SJSA1 (cell line): Measurements from ENCODE around the gene CCDC3. TPM values are rescaled to one million over a fixed set of nuclear protein-coding genes. Genes with fewer than 3 reads are reported as not detected.

ENCODE experiments used
- DNase-seq, 2 experiments: peaks; one replicate each; pipeline ENCODE4 v3.0.0-alpha.2; 2015 to 2020; ENCODE audit warnings: low spot score in 2 of 2, low read depth in 1 of 2
- H3K27ac ChIP-seq: fragments of 250-450 bp; sonication (Bioruptor Pico); 2 replicates; pipeline ENCODE4 v1.5.1; 2020; ENCODE audit warnings: mild to moderate bottlenecking, moderate library complexity
- H3K27me3 ChIP-seq: fragments of 250-450 bp; sonication (Bioruptor Pico); replicated peaks from 2 replicates; pipeline ENCODE4 v1.5.1; 2020; ENCODE audit warnings: mild to moderate bottlenecking, moderate library complexity
- H3K36me3 ChIP-seq: fragments of 250-450 bp; sonication (Bioruptor Pico); 2 replicates; pipeline ENCODE4 v1.5.1; 2020; ENCODE audit warnings: mild to moderate bottlenecking
- H3K4me1 ChIP-seq: fragments of 250-450 bp; sonication (Bioruptor Pico); replicated peaks from 2 replicates; pipeline ENCODE4 v1.6.1; 2021; ENCODE audit warnings: mild to moderate bottlenecking
- H3K4me3 ChIP-seq: fragments of 250-450 bp; sonication (Bioruptor Pico); 2 replicates; pipeline ENCODE4 v1.5.1; 2020; ENCODE audit warnings: mild to moderate bottlenecking
- H3K9me3 ChIP-seq: fragments of 250-450 bp; sonication (Bioruptor Pico); replicated peaks from 2 replicates; pipeline ENCODE4 v1.5.1; 2020; ENCODE audit warnings: mild to moderate bottlenecking
- total RNA-seq: library from RNA; depleted of rRNA; stranded (reverse); fragments of >200 nt; shearing (Covaris generic); gene quantifications from 2 replicates; pipeline ENCODE4 v1.2.3, GENCODE V29; 2014

CCDC3 gene
- total RNA-seq, 1 experiment from 2014 or later, result 21.3 TPM

GRCh38 chr10:12902851-12903358 lies 98.6 kb downstream of the CCDC3 start:
- Histone ChIP-seq H3K4me1 (no peaks in the 10 kb centered on the region), H3K27ac (no peak overlapping the region), H3K36me3 (no peaks in the 10 kb centered on the region), H3K9me3 (no peaks in the 10 kb centered on the region), H3K27me3 (no peaks in the 10 kb centered on the region), H3K4me3 (no peak overlapping the region)
- no peak for DNase-seq

DNA sequence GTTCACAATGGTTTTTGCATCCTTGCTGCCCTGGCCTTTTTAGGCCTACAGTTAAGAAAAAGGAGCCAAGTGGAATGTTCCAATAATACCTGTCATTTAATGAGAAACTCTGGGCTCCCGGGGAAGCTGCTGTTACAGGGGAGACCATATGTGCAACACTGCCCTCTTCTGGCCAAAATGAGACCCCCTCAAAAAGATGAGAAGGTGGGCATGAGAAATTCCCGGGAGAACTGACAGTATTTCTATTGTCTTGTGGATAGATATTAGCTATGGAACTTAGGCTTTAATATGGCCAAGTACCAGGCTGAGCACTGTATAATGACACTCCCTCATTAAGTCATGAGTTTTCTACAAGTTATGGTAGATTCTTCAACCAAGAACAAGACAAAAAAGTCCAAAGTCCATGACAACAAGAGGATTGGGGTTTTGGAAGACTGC lies 99.4 kb downstream of the CCDC3 start:
- Histone ChIP-seq H3K9me3 (no peaks in the 10 kb centered on the region), H3K36me3 (no peaks in the 10 kb centered on the region), H3K27ac (no peak overlapping the region), H3K4me3 (no peak overlapping the region), H3K4me1 (no peaks in the 10 kb centered on the region), H3K27me3 (no peaks in the 10 kb centered on the region)
- peak; percentile 62 to 66 for DNase-seq

DNA sequence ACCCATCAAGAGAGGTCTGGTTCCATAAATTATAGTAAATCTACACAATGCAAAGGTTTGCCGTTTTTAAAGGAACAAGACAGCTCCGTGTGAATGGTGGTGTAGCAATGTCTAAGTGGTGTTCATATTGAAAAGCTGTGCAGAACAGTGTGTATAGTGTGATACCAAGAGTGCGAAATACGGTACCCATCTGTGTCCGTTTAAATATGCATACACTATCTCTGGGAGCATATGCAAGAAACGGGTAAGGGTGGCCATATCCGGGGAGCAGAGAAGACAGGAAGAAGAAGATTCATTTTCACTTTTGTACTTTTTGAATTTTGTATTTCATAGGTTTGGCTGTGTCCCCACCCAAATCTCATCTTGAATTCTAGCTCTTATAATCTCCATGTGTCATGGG lies 102.0 kb downstream of the CCDC3 start:
- H3K4me3 ChIP-seq, result no peak overlapping the region
- no peaks in the 10 kb centered on the region; the same call in 1 of the 2 replicates for H3K9me3 ChIP-seq
- no peaks in the 10 kb centered on the region for H3K4me1 ChIP-seq
- DNase-seq, result no peak
- no peaks in the 10 kb centered on the region for H3K36me3 ChIP-seq
- no peak overlapping the region for H3K27ac ChIP-seq
- H3K27me3 ChIP-seq, result no peaks in the 10 kb centered on the region

DNA sequence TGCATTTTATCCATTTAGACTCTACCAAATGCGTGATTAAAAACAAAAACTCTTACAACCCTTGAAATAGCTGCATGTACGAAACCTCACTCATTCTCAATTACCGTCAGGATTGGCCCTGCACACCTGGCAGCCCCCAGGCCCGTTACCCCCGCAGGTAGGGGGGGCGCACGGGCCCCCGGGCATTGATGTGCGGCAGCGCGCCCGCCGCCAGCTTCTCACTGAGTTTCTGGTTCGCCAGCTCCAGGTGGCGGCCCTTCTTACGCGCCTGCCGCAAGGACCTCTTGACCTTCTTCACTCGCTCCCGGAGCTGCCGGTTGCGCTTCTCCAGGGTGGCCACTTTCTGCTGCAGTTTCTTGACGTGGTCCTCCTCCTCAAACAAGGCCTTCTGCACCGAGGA lies 103.2 kb downstream of the CCDC3 start:
- Histone ChIP-seq H3K4me3 (no peak overlapping the region), H3K27me3 (no peaks in the 10 kb centered on the region), H3K9me3 (no peaks in the 10 kb centered on the region; the same call in 1 of the 2 replicates), H3K36me3 (no peaks in the 10 kb centered on the region), H3K4me1 (no peaks in the 10 kb centered on the region), H3K27ac (no peak overlapping the region)
- DNase-seq, result no peak

DNA sequence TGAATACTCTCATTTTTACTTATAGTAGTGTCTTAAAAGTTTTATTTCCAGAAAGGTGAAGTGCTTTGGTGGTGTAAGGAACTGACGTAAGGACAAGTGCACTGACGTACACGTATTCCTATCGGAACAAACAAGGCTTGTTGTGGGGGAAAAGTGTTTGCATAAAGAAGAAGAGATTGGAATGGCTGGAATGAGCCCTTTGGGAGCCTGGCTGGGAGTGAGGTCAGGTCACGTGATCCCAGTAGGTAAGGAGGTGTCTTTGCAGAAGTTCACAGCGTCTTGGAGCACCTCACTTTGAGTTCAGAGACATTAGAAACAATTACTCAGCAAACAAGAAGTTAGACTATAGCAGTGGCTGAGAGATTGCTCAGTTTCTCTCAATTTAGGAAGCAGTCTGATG lies 104.2 kb downstream of the CCDC3 start:
- Histone ChIP-seq H3K36me3 (no peaks in the 10 kb centered on the region), H3K9me3 (no peaks in the 10 kb centered on the region; the same call in 1 of the 2 replicates), H3K27me3 (no peaks in the 10 kb centered on the region), H3K27ac (no peak overlapping the region), H3K4me3 (no peak overlapping the region), H3K4me1 (no peaks in the 10 kb centered on the region)
- no peak for DNase-seq

DNA sequence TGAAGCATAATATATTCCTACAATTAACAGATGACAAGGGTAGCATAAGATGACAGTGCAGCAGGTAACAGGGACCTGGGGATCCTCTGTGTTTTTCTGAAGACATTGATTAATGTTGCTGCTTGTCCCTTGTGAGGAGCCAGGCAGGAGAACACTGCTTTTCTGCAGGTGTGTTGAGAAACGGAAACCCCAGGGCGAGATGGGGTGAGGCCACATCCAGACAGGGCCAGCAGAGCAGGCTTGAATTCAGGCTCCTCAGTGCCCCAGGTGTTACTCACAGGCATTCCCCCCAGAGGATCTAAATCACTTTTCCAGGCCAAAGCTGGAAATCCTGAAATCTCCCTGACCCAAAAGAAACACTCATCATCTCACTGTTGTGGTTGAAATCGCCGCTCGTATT lies 105.3 kb downstream of the CCDC3 start:
- Histone ChIP-seq H3K27ac (no peak overlapping the region), H3K4me3 (no peak overlapping the region), H3K27me3 (no peaks in the 10 kb centered on the region), H3K36me3 (no peaks in the 10 kb centered on the region), H3K9me3 (no peaks in the 10 kb centered on the region; the same call in 1 of the 2 replicates), H3K4me1 (no peaks in the 10 kb centered on the region)
- DNase-seq, result no peak

DNA sequence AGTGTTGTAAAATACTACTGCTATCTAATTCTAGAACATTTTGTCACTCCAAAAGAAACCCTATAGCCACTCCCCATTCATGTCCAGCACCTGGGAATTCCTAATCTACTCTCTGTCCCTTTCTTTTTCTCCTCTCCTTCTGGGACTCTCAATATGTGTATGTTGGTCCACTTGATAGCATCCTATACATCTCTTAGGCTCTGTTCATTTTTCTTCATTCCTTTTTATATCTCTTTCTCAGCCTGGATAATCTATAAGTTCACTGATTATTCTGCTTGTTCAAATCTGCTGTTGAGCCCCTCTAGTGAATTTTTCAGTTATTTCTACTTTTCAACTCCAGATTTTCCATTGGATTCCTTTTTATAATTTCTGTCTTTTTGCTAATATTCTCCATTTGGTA lies 108.6 kb downstream of the CCDC3 start:
- H3K9me3 ChIP-seq, result no peaks in the 10 kb centered on the region; the same call in 1 of the 2 replicates
- H3K36me3 ChIP-seq, result no peaks in the 10 kb centered on the region
- H3K27ac ChIP-seq, result no peak overlapping the region
- DNase-seq, result no peak
- H3K4me3 ChIP-seq, result no peak overlapping the region
- no peaks in the 10 kb centered on the region for H3K27me3 ChIP-seq
- H3K4me1 ChIP-seq, result peaks cover 1% of the 10 kb centered on the region

DNA sequence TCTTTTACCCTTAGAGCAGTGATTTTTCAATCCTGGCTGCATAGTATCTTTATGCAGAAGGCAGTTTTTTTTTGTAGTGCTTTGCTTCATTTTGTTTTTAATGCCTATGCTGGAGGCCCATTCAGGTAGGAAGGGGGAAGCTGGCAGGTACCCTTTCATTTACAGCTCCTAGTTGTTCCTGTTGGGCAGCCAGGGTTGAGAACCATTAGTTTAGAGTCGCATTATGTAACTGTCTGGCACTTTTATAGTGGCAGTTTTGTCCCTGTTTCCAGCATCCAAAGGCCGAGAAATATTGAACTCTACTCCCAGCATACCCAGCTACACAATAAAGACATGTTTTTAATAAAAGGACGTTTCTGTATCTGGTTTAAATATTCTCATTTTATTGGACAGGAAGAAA lies 110.6 kb downstream of the CCDC3 start:
- Histone ChIP-seq H3K4me3 (no peak overlapping the region), H3K36me3 (no peaks in the 10 kb centered on the region), H3K9me3 (no peaks in the 10 kb centered on the region; the same call in 1 of the 2 replicates), H3K27ac (no peak overlapping the region), H3K27me3 (no peaks in the 10 kb centered on the region), H3K4me1 (peaks cover 7% of the 10 kb centered on the region)
- no peak for DNase-seq

GRCh38 chr10:12888470-12888869 lies 113.0 kb downstream of the CCDC3 start:
- no peaks in the 10 kb centered on the region for H3K9me3 ChIP-seq
- H3K4me3 ChIP-seq, result no peak overlapping the region
- no peak for DNase-seq
- peaks cover 7% of the 10 kb centered on the region for H3K4me1 ChIP-seq
- H3K27ac ChIP-seq, result no peak overlapping the region
- H3K36me3 ChIP-seq, result no peaks in the 10 kb centered on the region
- H3K27me3 ChIP-seq, result no peaks in the 10 kb centered on the region

DNA sequence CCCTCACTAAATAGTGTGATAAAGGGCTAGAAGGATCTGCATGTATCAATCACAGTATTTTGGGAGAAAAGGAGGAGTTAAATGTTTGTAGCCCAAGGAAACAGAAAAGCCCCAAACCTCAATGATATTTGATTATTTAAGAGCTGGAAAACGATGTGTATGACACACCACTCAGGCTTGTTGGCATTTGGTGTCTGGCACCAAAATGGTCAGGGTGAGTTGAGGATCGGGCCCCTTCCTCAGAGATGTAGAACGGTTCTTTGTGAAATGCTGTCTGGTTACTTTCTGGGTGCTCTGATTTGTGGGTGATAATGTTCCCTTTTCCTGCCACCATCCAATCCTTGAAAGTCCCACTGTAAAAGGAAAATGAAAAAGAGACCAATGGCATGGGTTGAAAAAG lies 113.7 kb downstream of the CCDC3 start:
- Histone ChIP-seq H3K36me3 (no peaks in the 10 kb centered on the region), H3K9me3 (no peaks in the 10 kb centered on the region), H3K4me3 (no peak overlapping the region), H3K27ac (no peak overlapping the region), H3K27me3 (no peaks in the 10 kb centered on the region), H3K4me1 (peaks cover 7% of the 10 kb centered on the region)
- DNase-seq, result no peak

DNA sequence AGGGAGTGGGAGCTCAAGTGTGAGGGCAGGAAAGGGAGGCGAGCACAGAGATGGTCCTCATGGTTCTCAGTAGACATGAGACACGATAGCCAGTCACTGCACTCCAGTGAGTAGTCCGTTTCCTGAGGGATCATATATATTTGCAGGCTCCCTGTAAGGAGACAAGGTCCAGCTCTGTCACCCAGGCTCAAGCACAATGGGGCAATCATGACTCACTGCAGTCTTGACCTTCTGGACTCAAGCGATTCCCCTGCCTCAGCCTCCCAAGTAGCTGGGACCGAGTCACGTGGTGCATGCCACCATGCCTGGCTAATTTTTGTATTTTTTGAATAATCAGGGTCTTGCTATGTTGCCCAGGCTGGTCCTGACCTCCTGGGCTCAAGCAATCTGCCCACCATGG lies 116.7 kb downstream of the CCDC3 start:
- peaks cover 7% of the 10 kb centered on the region for H3K4me1 ChIP-seq
- H3K27me3 ChIP-seq, result no peaks in the 10 kb centered on the region
- H3K36me3 ChIP-seq, result no peaks in the 10 kb centered on the region
- H3K9me3 ChIP-seq, result no peaks in the 10 kb centered on the region
- no peak overlapping the region for H3K4me3 ChIP-seq
- no peak overlapping the region for H3K27ac ChIP-seq
- DNase-seq, result no peak

DNA sequence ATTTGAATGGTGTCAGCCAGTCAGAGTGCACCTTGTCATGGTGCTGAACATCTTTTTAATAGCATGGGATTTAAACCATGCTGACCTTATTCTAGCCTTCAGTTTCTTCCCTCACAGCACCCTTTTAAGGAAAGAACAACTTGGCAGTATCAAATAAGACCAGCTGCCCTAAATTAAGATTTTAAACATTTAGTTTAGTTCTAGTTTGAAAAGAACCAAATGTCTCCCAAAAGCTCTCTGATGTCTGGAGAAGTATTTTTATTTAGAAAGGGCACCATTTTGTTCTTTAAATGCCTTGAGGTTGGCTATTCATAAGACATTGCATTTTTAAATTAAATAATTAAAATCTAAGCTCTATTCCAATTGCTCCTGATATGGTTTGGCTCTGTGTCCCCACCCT lies 121.1 kb downstream of the CCDC3 start:
- no peak for DNase-seq
- Histone ChIP-seq H3K27ac (no peak overlapping the region), H3K4me3 (no peak overlapping the region), H3K36me3 (no peaks in the 10 kb centered on the region), H3K27me3 (no peaks in the 10 kb centered on the region), H3K4me1 (no peaks in the 10 kb centered on the region), H3K9me3 (no peaks in the 10 kb centered on the region)

DNA sequence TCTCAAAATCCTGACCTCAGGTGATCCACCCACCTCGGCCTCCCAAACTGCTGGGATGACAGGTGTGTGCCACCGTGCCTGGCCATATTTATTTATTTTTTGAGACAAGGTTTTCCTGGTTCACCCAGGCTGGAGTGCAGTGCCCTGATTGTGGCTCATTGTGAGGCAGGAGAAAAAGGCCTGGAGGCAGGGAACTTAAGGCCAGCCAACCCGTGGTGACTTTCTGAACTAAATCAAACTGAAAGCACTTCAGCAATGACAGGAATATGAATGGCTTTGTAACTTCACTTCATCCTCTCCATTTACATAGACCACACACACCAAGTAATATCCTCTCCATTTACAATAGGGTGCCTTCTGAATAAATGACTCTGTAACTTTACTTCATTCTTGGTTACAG lies 124.4 kb downstream of the CCDC3 start:
- Histone ChIP-seq H3K9me3 (no peaks in the 10 kb centered on the region), H3K27ac (no peak overlapping the region), H3K4me3 (no peak overlapping the region), H3K4me1 (no peaks in the 10 kb centered on the region), H3K27me3 (no peaks in the 10 kb centered on the region; the same call in 1 of the 2 replicates), H3K36me3 (no peaks in the 10 kb centered on the region)
- DNase-seq, result no peak

DNA sequence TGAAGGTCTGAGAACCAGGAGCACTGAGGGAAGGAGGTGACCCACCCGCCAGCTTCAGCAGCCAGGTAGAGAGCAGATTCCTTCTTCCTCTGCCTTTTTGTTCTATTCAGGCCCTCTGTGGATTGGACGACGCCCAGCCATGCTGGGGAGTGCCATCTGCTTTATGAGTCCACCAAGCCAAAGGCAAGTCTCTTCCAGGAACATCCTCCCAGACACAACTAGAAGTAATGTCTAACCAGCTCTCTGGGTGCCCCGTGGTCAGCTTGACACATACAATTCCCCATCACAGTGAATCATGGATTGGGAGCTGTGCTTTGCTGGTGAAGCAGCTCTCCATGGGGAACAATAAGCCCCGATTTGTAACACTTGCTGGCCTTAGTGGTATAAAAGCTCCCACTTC lies 125.2 kb downstream of the CCDC3 start:
- no peaks in the 10 kb centered on the region for H3K36me3 ChIP-seq

DNA sequence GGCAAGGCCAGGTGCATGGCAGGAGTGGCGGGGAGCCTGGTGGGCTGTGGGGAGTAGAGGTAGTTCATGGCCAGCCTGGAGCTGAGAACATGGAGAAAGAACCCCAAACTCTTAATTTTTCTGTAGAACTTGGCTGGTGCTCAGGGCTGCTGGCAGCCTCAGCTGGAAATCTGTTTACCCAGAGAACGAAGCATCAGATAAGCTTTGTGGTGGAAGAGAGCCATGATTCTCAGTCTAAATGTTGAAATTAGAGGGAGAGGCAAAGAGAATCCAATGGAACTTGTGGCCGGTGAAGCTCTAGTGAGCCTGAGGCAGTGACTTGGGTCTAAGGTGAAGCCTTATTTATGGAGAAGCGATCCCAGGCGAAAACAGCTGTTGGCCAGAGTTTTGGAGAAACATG lies 126.4 kb downstream of the CCDC3 start:
- Histone ChIP-seq H3K36me3 (no peaks in the 10 kb centered on the region), H3K4me1 (no peaks in the 10 kb centered on the region), H3K27ac (no peak overlapping the region), H3K4me3 (no peak overlapping the region), H3K27me3 (no peaks in the 10 kb centered on the region; the same call in 1 of the 2 replicates), H3K9me3 (no peaks in the 10 kb centered on the region)
- no peak for DNase-seq

More for the DNA sequence above, 125.2 kb downstream of the CCDC3 start:
- Histone ChIP-seq H3K9me3 (no peaks in the 10 kb centered on the region), H3K4me3 (no peak overlapping the region), H3K27ac (no peak overlapping the region), H3K4me1 (no peaks in the 10 kb centered on the region), H3K27me3 (no peaks in the 10 kb centered on the region; the same call in 1 of the 2 replicates)
- no peak for DNase-seq
